Pancreas (tissue), 10 donors: Measurements from ENCODE around the gene ATOSA. TPM values are rescaled to one million over a fixed set of nuclear protein-coding genes. Genes with fewer than 3 reads are reported as not detected.

Experiments
- ATAC-seq, 4 donors: fragments of 200-7000 bp; cut with Tn5 transposase; one replicate each; pipeline versions ENCODE4 v1.8.0 to v1.9.1; 2020; ENCODE audit warnings: mild to moderate bottlenecking in 4 of 4, moderate library complexity in 4 of 4
- DNase-seq, 6 donors: peaks; one replicate each; pipeline ENCODE4 v3.0.0-alpha.2; 2020
- FAIRE-seq: peaks from 2 replicates; lab custom pipeline; 2012; peaks lifted over from hg19 to GRCh38; lab: Jason Lieb, UNC
- H3K27ac ChIP-seq, 4 donors: fragments of 200-600 bp; sonication (generic); 1 replicate in 3 of 4; 2 replicates in 1 of 4; pipeline versions ENCODE4 v1.5.0 to v1.8.0; 2020
- H3K27me3 ChIP-seq, 4 donors: fragments of 200-600 bp; one replicate each; pipeline ENCODE4 v1.8.0; 2021
- H3K36me3 ChIP-seq, 3 donors: fragments of 200-600 bp; sonication (generic) in 1 of 3; one replicate each; pipeline versions ENCODE4 v1.5.0 to v1.8.0; 2020 to 2021
- H3K4me1 ChIP-seq, 3 donors: fragments of 200-600 bp; one replicate each; pipeline ENCODE4 v1.8.0; 2021
- H3K4me3 ChIP-seq, 4 donors: fragments of 200-600 bp; sonication (generic) in 2 of 4; one replicate each; pipeline versions ENCODE4 v1.5.0 to v1.8.0; 2020 to 2021
- H3K9me3 ChIP-seq, 4 donors: fragments of 200-600 bp; one replicate each; pipeline ENCODE4 v1.8.0; 2021
- WGBS, 2 donors: extraction: QIAGEN DNeasy Blood & Tissue Kit; methylation state at CpG; one replicate each; pipeline ENCODE4 v1.1.7; 2013; 5-methylcytosine and 5-hydroxymethylcytosine counted together
- intact Hi-C, 3 donors: fragments of 100-400 bp; cut with DNase I; formaldehyde crosslinking; loops; one replicate each; pipeline versions ENCODE4 v1.11.1 to v1.14.2; 2022
- polyA plus RNA-seq, 2 donors: library from polyadenylated mRNA; stranded (reverse); fragments of 200-250 nt; gene quantifications; one replicate each; pipeline ENCODE4 v1.2.3, GENCODE V29; 2013
- total RNA-seq, 6 donors: library from RNA; stranded (reverse); fragmentation: NEBNext Ultra II Directional in 4 of 6; extraction: Animal tissue kit (Norgen Biotek cat#: 25700) in 4 of 6; gene quantifications; one replicate each; pipeline versions ENCODE4 v1.2.1 to v1.2.4, GENCODE V29; 2021 to 2023
- TF ChIP-seq, protein P1 (sequence below), 4 donors: fragments of 200-600 bp; sonication (generic) in 3 of 4; IDR thresholded peaks; one replicate each; pipeline versions ENCODE4 v1.5.0 to v1.8.0; 2021; ENCODE audit warnings: antibody characterized with exemption in 4 of 4
- donor health status: healthy with polysubstance abuse.
- donor health status: DM: no; HTN: no; CAD: no; lungs with moderate emphysema.
- donor health status: DM: no; HTN: no; CAD: no.
- donor health status: control.
- donor health status: control.
- donor health status: Bipolar disorder and iron deficiency.
- donor health status: DM: yes; HTN: yes; CAD: no.
- donor health status: DM: no; HTN: no; CAD: no.
- donor health status: DM: no; HTN: no; CAD: no.
- donor health status: DM: yes; HTN: yes; CAD: no.

The ATOSA gene
- total and polyA plus RNA-seq, 8 donors = 24.6 to 48.9 (median 36.6) TPM

DNA sequence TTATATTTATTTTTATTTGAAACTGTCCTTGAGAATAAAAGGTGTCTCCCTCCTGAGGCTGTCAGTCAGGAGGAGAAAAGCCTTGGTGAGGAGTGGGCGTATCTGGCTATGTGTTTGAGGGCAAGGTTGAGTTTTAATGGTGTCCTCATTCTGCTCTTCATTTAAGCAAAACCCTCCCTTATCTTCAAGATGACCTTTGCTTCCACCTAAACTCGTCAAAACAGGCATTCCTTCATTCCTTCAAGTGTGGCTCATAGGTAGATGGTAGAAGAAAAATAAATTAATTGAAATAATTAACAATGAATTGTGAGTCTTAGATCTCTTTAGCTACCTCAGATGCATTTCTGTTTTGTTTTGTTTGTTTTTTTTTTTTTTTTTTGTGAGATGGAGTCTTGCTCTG, 39.4 kb upstream of the ATOSA start:
- Histone ChIP-seq H3K27me3 (no peaks in the 10 kb centered on the region), H3K27ac (no peak overlapping the region), H3K9me3 (no peaks in the 10 kb centered on the region), H3K4me1 (no peaks in the 10 kb centered on the region), H3K4me3 (no peak overlapping the region), H3K36me3 (no peaks in the 10 kb centered on the region)
- 60 to 75% methylated on average over 2 of the region's 2 CpGs for WGBS, 2 donors
- no peak for FAIRE-seq
- intact Hi-C loops = no loop called here
- DNase-seq = no peak
- TF ChIP-seq, protein P1, sequence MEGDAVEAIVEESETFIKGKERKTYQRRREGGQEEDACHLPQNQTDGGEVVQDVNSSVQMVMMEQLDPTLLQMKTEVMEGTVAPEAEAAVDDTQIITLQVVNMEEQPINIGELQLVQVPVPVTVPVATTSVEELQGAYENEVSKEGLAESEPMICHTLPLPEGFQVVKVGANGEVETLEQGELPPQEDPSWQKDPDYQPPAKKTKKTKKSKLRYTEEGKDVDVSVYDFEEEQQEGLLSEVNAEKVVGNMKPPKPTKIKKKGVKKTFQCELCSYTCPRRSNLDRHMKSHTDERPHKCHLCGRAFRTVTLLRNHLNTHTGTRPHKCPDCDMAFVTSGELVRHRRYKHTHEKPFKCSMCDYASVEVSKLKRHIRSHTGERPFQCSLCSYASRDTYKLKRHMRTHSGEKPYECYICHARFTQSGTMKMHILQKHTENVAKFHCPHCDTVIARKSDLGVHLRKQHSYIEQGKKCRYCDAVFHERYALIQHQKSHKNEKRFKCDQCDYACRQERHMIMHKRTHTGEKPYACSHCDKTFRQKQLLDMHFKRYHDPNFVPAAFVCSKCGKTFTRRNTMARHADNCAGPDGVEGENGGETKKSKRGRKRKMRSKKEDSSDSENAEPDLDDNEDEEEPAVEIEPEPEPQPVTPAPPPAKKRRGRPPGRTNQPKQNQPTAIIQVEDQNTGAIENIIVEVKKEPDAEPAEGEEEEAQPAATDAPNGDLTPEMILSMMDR (IDR thresholded peaks at IDR 0.05) = no peak
- ATAC-seq = no peak

DNA sequence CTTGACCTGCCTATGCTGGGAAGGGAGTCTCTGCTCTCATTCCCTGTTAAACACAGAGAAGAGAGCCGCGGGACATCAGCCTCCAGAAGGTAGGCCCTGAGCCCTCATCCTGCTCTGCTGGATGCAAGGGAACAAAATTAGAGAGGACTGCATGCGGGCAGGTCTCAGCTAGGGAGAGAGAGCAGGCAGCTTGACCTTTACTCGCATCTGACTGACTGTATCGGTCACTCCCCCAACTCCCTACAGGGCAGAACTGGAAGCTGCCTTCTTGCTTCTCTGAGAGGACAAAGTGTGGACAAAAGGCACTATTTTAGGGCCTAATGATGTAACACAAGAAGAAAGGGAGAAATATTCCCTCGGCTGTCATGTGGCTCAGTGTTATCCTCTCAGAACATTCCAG, 38.7 kb upstream of the ATOSA start:
- H3K4me3 ChIP-seq = no peak overlapping the region
- WGBS, 2 donors = 91 to 95% methylated on average over 6 of the region's 6 CpGs
- TF ChIP-seq, protein P1 (IDR thresholded peaks at IDR 0.05) = no peak
- no peak overlapping the region for H3K27ac ChIP-seq
- no peak for ATAC-seq
- intact Hi-C loops = no loop called here
- FAIRE-seq = no peak
- no peaks in the 10 kb centered on the region for H3K9me3 ChIP-seq
- no peaks in the 10 kb centered on the region for H3K36me3 ChIP-seq
- H3K4me1 ChIP-seq = no peaks in the 10 kb centered on the region
- no peak for DNase-seq
- no peaks in the 10 kb centered on the region for H3K27me3 ChIP-seq

DNA sequence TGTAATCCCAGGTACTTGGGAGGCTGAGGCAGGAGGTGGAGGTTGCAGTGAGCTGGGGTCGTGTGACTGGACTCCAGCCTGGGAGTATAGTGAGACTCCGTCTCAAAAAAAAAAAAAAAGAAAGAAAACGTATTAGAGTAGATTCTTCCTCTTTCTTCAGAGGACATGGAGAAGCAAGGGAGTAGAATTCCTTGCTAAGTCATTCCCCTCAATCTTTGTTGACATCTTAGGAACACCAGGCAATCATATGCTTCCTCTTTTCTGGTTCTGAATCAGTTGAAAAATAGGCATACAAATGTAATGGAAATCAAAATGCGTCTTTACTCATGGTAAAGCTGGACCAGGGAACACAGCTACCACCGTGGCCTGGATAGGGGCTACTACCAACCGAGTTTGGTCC, 38.3 kb upstream of the ATOSA start:
- no peak for ATAC-seq
- WGBS, 2 donors = 85 to 91% methylated on average over 6 of the region's 6 CpGs
- TF ChIP-seq, protein P1 (IDR thresholded peaks at IDR 0.05) = no peak
- DNase-seq = no peak
- Histone ChIP-seq H3K4me1 (no peaks in the 10 kb centered on the region), H3K27me3 (no peaks in the 10 kb centered on the region), H3K4me3 (no peak overlapping the region), H3K36me3 (no peaks in the 10 kb centered on the region), H3K27ac (no peak overlapping the region), H3K9me3 (no peaks in the 10 kb centered on the region)
- no peak for FAIRE-seq
- intact Hi-C loops = no loop called here

DNA sequence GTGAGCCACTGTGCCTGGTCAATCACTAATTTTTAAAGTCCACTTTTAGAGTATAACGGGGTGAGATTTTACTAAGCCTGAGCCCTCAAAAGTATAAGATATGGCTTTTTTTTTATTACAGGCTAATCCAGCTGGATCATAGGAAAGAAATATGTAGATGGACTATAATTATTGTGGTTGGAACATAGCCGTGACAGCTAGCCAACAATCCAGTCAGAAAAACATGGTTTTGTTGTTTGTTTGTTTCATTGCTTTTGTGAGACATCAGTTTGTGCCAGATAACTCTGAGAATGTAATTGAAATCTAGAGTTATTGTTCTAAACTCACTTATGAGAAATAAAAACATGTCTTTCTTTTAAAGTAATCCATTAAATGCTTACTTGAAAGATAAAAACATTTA, 37.3 kb upstream of the ATOSA start:
- no peaks in the 10 kb centered on the region for H3K27me3 ChIP-seq
- FAIRE-seq (no peak), DNase-seq (no peak), ATAC-seq (no peak)
- intact Hi-C loops = no loop called here
- 69 to 84% methylated on average over 2 of the region's 2 CpGs for WGBS, 2 donors
- H3K9me3 ChIP-seq = no peaks in the 10 kb centered on the region
- H3K4me3 ChIP-seq = no peak overlapping the region
- H3K27ac ChIP-seq = no peak overlapping the region
- H3K4me1 ChIP-seq = no peaks in the 10 kb centered on the region
- TF ChIP-seq, protein P1 (IDR thresholded peaks at IDR 0.05) = no peak
- no peaks in the 10 kb centered on the region for H3K36me3 ChIP-seq

DNA sequence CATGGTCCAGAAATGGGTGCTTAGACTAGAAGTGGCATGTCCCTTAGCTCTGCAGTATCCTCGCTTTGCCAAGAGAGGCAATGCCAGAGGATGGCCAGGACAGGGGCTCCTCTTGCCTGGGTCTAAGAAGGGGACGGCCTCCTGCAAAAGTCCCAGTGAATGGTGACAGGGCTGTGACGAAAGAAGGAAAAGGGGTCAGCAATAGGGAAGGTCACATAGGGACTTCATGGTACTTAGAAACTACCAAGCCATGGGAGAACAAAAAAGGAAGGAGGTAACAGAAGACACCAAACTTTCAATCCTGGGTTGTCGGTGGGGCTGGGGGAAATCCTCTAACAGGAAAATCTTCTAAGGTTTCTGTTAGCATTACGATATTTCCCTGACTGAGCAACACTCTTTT, 36.2 kb upstream of the ATOSA start:
- WGBS, 2 donors = 77 to 80% methylated on average over 5 of the region's 5 CpGs
- TF ChIP-seq, protein P1 (IDR thresholded peaks at IDR 0.05) = no peak

More for the DNA sequence above, 36.2 kb upstream of the ATOSA start:
- H3K36me3 ChIP-seq = no peaks in the 10 kb centered on the region
- FAIRE-seq (no peak), ATAC-seq (no peak), DNase-seq (no peak)
- H3K9me3 ChIP-seq = no peaks in the 10 kb centered on the region
- no peaks in the 10 kb centered on the region for H3K27me3 ChIP-seq
- H3K4me3 ChIP-seq = no peak overlapping the region
- H3K4me1 ChIP-seq = no peaks in the 10 kb centered on the region
- intact Hi-C loops = no loop called here
- H3K27ac ChIP-seq = no peak overlapping the region
